T-helper 2 cell treated with Interferon-gamma antibody and Interleukin-4, amounts not matched to agents 5 μg/mL and 100 μg/mL, for 36 hours (primary cell): Measurements from ENCODE around the gene TSLP.
A peak's percentile ranks its signal among the peaks of the same experiment; 100 is the strongest.

Experiments
- DNase-seq: peaks from one replicate; pipeline ENCODE4 v3.0.0; 2021; ENCODE audit warnings: low spot score
- H3K27ac Mint-ChIP-seq: one replicate; pipeline ENCODE4 v1.8.0; 2021; ENCODE audit warnings: mild to moderate bottlenecking, mixed read lengths
- H3K27me3 Mint-ChIP-seq: one replicate; pipeline ENCODE4 v1.8.0; 2021; ENCODE audit warnings: low read depth, mixed read lengths
- H3K36me3 Mint-ChIP-seq: one replicate; pipeline ENCODE4 v1.8.0; 2021; ENCODE audit warnings: low read depth, mixed read lengths
- H3K4me1 Mint-ChIP-seq: one replicate; pipeline ENCODE4 v1.8.0; 2021; ENCODE audit warnings: low read depth, mixed read lengths
- H3K4me3 Mint-ChIP-seq: one replicate; pipeline ENCODE4 v1.8.0; 2022; ENCODE audit warnings: mild to moderate bottlenecking, moderate library complexity, mixed read lengths
- H3K9me3 Mint-ChIP-seq: one replicate; pipeline ENCODE4 v1.8.0; 2021; ENCODE audit warnings: mixed read lengths

TSLP gene

GRCh38 chr5:111074244-111074643 is 2.7 kb downstream of the TSLP start:
- H3K27ac Mint-ChIP-seq = no peak overlapping the region
- no peaks in the 10 kb centered on the region for H3K9me3 Mint-ChIP-seq
- no peaks in the 10 kb centered on the region for H3K36me3 Mint-ChIP-seq
- peaks cover 70% of the 10 kb centered on the region for H3K27me3 Mint-ChIP-seq
- no peak for DNase-seq
- peaks cover 17% of the 10 kb centered on the region for H3K4me1 Mint-ChIP-seq
- H3K4me3 Mint-ChIP-seq = peak overlapping the region; percentile 89

- no peaks in the 10 kb centered on the region for H3K36me3 Mint-ChIP-seq
- H3K4me3 Mint-ChIP-seq = no peak overlapping the region
- H3K27ac Mint-ChIP-seq = no peak overlapping the region
- no peaks in the 10 kb centered on the region for H3K9me3 Mint-ChIP-seq
- DNase-seq = no peak
- peaks cover 64% of the 10 kb centered on the region for H3K27me3 Mint-ChIP-seq
- peaks cover 17% of the 10 kb centered on the region for H3K4me1 Mint-ChIP-seq
Observed at GRCh38 chr5:111075520-111075919, 4.0 kb downstream of the TSLP start.

DNA sequence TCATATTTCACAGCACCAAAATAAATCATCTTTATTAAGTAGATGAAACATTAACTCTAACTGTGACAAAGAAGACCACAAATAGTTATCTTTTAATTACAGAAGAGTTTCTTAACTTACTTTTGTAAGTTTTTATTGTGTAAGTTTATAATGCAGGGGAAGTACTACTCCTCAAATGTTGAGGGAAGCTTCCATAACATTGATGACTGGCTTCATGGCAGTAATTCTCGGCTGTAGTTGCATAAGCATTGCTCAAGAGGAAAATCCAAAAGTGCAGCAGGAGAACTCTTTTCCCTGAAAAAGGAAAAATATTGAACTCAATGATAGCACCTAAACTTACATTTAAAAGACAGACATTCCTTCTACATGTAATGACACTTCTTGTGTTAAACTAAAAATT is 4.6 kb downstream of the TSLP start:
- no peak for DNase-seq
- H3K4me3 Mint-ChIP-seq = no peak overlapping the region
- H3K27me3 Mint-ChIP-seq = peaks cover 59% of the 10 kb centered on the region

GRCh38 chr5:111077678-111078077 is 6.2 kb downstream of the TSLP start:
- Mint-ChIP-seq H3K27ac (no peak overlapping the region), H3K4me3 (no peak overlapping the region), H3K27me3 (peaks cover 52% of the 10 kb centered on the region), H3K36me3 (no peaks in the 10 kb centered on the region), H3K4me1 (peaks cover 13% of the 10 kb centered on the region), H3K9me3 (no peaks in the 10 kb centered on the region)
- DNase-seq = no peak

More for the DNA sequence above, 4.6 kb downstream of the TSLP start:
- Mint-ChIP-seq H3K4me1 (peaks cover 15% of the 10 kb centered on the region), H3K9me3 (no peaks in the 10 kb centered on the region), H3K27ac (no peak overlapping the region), H3K36me3 (no peaks in the 10 kb centered on the region)

DNA sequence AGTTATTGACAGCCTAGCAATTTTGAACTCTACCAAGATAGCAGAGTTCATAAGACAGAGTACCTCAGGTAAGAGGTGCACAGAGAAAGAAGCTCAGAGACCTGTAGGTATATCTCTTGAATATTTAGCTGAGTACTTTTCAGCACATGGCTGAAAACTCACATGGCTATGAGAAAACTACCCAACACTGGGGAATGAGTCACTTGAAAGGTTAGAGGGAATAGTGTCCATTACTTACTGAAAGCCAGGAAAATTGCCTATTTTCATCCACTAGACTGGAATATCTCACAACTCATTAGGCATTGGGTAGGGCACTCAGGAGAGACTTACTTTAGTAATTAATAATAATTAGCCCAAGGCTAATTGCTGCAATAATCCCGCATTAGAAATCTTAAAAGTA is 8.3 kb downstream of the TSLP start:
- Mint-ChIP-seq H3K4me1 (no peaks in the 10 kb centered on the region), H3K9me3 (no peaks in the 10 kb centered on the region), H3K27ac (no peak overlapping the region), H3K36me3 (no peaks in the 10 kb centered on the region), H3K4me3 (no peak overlapping the region), H3K27me3 (peaks cover 48% of the 10 kb centered on the region)
- DNase-seq = no peak

GRCh38 chr5:111083323-111083722 is 11.8 kb downstream of the TSLP start:
- Mint-ChIP-seq H3K9me3 (no peaks in the 10 kb centered on the region), H3K27me3 (peaks cover 36% of the 10 kb centered on the region), H3K27ac (no peak overlapping the region), H3K4me1 (no peaks in the 10 kb centered on the region), H3K36me3 (no peaks in the 10 kb centered on the region), H3K4me3 (no peak overlapping the region)
- DNase-seq = no peak

DNA sequence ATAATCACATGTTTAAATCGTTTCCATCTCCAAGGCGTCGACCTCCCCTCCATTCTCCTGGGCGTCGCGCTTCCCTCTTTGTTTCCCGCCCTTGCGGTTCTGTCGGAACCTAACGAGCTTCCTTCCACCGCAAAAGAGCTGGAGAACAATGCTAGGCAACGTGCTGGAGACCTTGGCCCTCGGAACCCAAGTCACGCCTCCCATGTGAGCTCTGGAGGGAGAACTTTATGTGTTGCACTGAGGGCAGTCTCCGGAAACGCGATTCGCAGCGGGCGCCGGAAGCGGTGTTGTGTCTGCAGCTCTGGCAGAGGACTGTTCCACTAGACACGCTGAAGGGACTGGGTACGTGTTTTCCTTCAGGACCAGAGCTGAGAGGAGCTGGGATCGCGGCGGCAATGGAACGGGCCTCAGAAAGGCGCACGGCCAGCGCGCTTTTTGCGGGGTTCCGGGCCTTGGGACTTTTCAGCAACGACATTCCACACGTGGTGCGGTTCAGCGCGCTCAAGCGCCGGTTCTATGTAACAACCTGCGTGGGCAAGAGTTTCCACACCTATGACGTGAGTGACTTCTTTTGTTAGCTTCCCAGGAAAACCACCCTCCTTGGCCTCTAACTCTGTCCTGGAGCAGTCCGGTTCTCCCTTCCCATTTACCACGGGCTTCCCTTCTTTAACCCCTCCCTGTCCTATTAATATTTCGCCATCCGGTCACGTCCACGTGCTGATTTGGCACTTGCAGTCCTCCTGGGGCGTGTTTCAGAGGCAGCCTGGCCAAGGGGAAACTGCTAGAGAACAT is 20.7 kb downstream of the TSLP start, which contains the start of gene WDR36:
Gene WDR36 (plus strand): TSS at position 287 of the 792 bp plus-strand sequence. CDS start 109 bp downstream, at position 396.
- H3K27ac Mint-ChIP-seq = peak within 1 kb of the TSS; percentile 92
- peaks cover 27% of the 10 kb centered on the region for H3K4me1 Mint-ChIP-seq
- H3K4me3 Mint-ChIP-seq = peak within 1 kb of the TSS; percentile 94
- peaks cover 14% of the 10 kb centered on the region for H3K36me3 Mint-ChIP-seq
- peaks cover 3% of the 10 kb centered on the region for H3K9me3 Mint-ChIP-seq
- DNase-seq = peak; percentile 87
- H3K27me3 Mint-ChIP-seq = peaks cover 2% of the 10 kb centered on the region

GRCh38 chr5:111095982-111096381 is 24.5 kb downstream of the TSLP start:
- no peak overlapping the region for H3K27ac Mint-ChIP-seq
- no peaks in the 10 kb centered on the region for H3K27me3 Mint-ChIP-seq
- DNase-seq = no peak
- H3K36me3 Mint-ChIP-seq = peaks cover 24% of the 10 kb centered on the region
- H3K9me3 Mint-ChIP-seq = peaks cover 3% of the 10 kb centered on the region
- no peak overlapping the region for H3K4me3 Mint-ChIP-seq
- H3K4me1 Mint-ChIP-seq = peaks cover 33% of the 10 kb centered on the region

GRCh38 chr5:111099058-111099778 is 27.7 kb downstream of the TSLP start:
- Mint-ChIP-seq H3K9me3 (no peaks in the 10 kb centered on the region), H3K36me3 (peaks cover 35% of the 10 kb centered on the region), H3K27me3 (no peaks in the 10 kb centered on the region), H3K27ac (no peak overlapping the region), H3K4me1 (peaks cover 21% of the 10 kb centered on the region), H3K4me3 (no peak overlapping the region)
- DNase-seq = no peak

DNA sequence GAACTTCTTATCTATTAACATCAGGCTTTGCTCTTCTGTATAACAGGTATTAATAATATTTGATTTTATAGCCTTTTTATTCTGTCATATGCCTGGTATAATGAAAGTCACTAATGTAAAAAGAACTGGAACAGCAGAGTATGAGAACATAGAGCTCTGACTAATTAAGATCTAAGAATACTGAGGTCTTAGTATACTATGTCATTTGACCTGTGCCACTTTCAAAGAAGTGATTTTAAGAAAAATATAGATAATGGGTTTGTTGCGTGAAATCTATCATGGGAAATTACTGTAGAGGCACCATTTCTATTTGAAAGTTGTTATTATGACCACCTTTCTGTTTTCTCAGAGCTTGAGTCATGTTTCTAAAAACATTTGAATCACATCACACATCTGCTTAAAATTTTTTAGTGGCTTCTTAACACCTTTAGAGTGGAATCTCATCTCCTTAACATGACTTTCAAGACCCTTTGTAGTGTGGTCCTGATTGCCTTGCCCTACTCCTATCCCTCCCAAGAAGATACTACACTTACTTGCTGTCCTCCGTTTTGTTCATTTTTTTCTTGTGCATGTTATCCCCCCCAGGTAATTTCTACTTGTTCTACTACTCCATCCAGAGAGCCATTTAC is 34.9 kb downstream of the TSLP start:
- DNase-seq = no peak
- Mint-ChIP-seq H3K4me1 (peaks cover 4% of the 10 kb centered on the region), H3K36me3 (peaks cover 36% of the 10 kb centered on the region), H3K9me3 (no peaks in the 10 kb centered on the region), H3K27me3 (no peaks in the 10 kb centered on the region), H3K4me3 (no peak overlapping the region), H3K27ac (no peak overlapping the region)

GRCh38 chr5:111107371-111107770 is 35.9 kb downstream of the TSLP start:
- peaks cover 4% of the 10 kb centered on the region for H3K4me1 Mint-ChIP-seq
- no peaks in the 10 kb centered on the region for H3K9me3 Mint-ChIP-seq
- no peaks in the 10 kb centered on the region for H3K27me3 Mint-ChIP-seq
- no peak overlapping the region for H3K27ac Mint-ChIP-seq
- H3K36me3 Mint-ChIP-seq = peaks cover 40% of the 10 kb centered on the region
- DNase-seq = no peak
- H3K4me3 Mint-ChIP-seq = no peak overlapping the region

DNA sequence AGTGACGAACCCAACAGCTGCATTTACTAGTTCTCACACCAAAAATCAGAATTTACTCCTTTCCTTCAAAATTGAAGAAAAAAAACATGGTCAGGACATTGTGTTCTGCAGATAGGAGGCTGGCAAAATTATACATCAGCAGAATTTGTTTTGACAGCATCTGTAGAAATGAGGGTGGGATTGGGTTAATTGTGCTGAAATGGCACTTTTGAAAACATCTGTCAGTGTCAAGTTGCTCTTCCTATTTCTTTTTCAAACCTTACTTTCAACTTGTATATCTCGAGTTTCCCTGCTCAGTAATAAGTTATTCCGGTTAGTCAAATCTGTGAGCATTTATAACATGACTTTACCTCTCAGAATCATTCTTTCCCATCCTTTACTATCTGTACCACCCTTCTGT is 40.4 kb downstream of the TSLP start:
- no peaks in the 10 kb centered on the region for H3K27me3 Mint-ChIP-seq
- H3K4me3 Mint-ChIP-seq = no peak overlapping the region
- H3K9me3 Mint-ChIP-seq = no peaks in the 10 kb centered on the region
- peaks cover 5% of the 10 kb centered on the region for H3K4me1 Mint-ChIP-seq
- H3K27ac Mint-ChIP-seq = no peak overlapping the region
- no peak for DNase-seq
- H3K36me3 Mint-ChIP-seq = peaks cover 25% of the 10 kb centered on the region

DNA sequence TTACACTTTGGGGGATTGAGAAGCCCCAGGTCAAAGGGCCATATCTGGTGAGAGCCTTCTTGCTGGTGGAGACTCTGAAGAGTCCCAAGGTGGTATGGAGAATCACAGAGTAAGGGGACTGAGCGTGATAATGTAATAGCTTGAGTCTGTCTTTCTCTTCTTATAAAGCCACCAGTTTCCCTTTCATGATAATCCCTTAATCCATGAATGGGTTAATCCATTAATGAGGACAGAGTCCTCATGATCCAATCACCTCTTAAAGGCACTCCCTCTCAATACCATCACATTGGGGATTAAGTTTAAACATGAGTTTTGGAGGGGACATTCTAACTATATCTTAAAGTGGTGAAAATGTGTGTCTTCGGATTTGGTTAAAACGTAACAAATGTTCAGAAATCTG is 42.2 kb downstream of the TSLP start:
- H3K9me3 Mint-ChIP-seq = no peaks in the 10 kb centered on the region
- H3K27ac Mint-ChIP-seq = no peak overlapping the region
- peaks cover 24% of the 10 kb centered on the region for H3K36me3 Mint-ChIP-seq
- peaks cover 3% of the 10 kb centered on the region for H3K4me1 Mint-ChIP-seq
- DNase-seq = no peak
- no peak overlapping the region for H3K4me3 Mint-ChIP-seq
- no peaks in the 10 kb centered on the region for H3K27me3 Mint-ChIP-seq

DNA sequence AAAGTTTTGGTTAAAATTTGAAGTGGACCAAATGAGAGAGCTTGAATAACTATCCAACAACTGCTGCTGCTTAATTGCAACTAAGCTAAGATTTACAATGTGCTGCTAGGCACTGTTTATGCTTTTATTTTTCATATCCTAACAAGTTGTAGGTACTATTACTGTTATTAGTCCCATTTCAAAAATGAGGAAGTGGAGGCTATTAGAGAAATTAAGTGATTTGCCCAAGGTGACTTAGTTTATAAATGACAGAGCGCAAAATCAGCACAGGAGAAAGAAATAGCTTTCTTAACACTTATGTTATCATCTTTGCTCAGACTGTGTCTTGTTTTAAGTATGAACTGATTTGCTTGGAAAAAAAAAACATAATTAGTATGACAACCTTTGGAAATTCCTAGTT is 43.7 kb downstream of the TSLP start:
- no peaks in the 10 kb centered on the region for H3K27me3 Mint-ChIP-seq
- DNase-seq = no peak
- H3K9me3 Mint-ChIP-seq = no peaks in the 10 kb centered on the region
- H3K4me3 Mint-ChIP-seq = no peak overlapping the region
- H3K27ac Mint-ChIP-seq = no peak overlapping the region
- peaks cover 3% of the 10 kb centered on the region for H3K4me1 Mint-ChIP-seq
- H3K36me3 Mint-ChIP-seq = peaks cover 31% of the 10 kb centered on the region
